ENCODE results near the gene CRYBG1.

The CRYBG1 gene

DNA sequence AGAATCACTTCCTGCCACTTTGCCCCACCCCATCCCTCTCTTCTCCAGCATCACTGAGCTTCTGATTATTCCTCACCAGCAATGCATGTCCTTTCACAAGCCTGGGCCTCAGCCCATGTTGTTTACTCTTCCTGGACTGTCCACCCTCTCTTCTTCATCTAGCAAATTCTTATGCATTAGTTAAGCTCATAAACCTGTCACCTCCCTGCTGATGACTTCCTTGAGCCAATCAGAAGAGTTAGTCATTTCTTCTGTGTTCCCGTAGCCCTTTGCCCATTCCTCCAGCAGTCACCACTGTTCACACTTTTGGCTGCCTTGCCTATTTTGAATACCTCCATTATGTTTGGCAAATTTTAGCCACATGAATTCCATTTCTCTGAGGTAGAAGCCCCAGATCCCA, 4.1 kb upstream of the CRYBG1 start:
- peaks cover 7% of the 10 kb centered on the region for H3K9me3 Mint-ChIP-seq
- H3K27ac Mint-ChIP-seq, result no peak overlapping the region
- peaks cover 4% of the 10 kb centered on the region for H3K4me1 Mint-ChIP-seq
- TF ChIP-seq, protein P1, sequence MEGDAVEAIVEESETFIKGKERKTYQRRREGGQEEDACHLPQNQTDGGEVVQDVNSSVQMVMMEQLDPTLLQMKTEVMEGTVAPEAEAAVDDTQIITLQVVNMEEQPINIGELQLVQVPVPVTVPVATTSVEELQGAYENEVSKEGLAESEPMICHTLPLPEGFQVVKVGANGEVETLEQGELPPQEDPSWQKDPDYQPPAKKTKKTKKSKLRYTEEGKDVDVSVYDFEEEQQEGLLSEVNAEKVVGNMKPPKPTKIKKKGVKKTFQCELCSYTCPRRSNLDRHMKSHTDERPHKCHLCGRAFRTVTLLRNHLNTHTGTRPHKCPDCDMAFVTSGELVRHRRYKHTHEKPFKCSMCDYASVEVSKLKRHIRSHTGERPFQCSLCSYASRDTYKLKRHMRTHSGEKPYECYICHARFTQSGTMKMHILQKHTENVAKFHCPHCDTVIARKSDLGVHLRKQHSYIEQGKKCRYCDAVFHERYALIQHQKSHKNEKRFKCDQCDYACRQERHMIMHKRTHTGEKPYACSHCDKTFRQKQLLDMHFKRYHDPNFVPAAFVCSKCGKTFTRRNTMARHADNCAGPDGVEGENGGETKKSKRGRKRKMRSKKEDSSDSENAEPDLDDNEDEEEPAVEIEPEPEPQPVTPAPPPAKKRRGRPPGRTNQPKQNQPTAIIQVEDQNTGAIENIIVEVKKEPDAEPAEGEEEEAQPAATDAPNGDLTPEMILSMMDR (IDR thresholded peaks at IDR 0.05; ENCODE audit: unreplicated experiment in 3 of 3), result no peak
- H3K36me3 Mint-ChIP-seq (ENCODE audit: low read depth), result no peaks in the 10 kb centered on the region
- H3K27me3 Mint-ChIP-seq (ENCODE audit: low read depth), result peaks cover 57% of the 10 kb centered on the region
- no peak overlapping the region for H3K4me3 Mint-ChIP-seq

DNA sequence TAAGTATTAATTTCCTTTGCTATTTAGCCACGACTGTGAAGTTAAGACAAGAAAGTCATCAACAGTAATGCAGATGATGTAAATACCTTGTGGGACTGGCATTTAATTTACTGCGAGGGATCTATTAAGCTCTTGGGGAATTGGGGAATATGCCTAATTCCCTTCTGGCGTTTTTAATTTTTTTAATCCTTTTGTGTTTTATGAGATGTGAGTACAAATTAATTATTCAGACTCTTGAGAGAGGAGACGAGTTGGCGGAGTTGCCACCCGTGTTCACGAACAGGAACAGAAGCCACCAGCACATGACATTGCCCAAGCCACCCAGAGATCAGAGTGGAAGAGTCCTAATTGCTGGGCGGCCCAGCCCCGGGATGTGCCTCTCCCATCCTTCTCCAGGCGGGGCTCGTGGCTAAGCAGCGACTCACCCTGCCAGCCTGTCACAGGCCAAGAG, 533 bp upstream of the CRYBG1 start:
- TF ChIP-seq, protein P1 (IDR thresholded peaks at IDR 0.05; ENCODE audit: unreplicated experiment in 3 of 3), result no peak
- Mint-ChIP-seq H3K36me3 (ENCODE audit: low read depth) (no peaks in the 10 kb centered on the region), H3K27ac (no peak overlapping the region), H3K4me3 (peak overlapping the region; percentile 78 to 85 (median 83)), H3K9me3 (no peaks in the 10 kb centered on the region), H3K27me3 (ENCODE audit: low read depth) (peaks cover 71% of the 10 kb centered on the region), H3K4me1 (peaks cover 4% of the 10 kb centered on the region)

DNA sequence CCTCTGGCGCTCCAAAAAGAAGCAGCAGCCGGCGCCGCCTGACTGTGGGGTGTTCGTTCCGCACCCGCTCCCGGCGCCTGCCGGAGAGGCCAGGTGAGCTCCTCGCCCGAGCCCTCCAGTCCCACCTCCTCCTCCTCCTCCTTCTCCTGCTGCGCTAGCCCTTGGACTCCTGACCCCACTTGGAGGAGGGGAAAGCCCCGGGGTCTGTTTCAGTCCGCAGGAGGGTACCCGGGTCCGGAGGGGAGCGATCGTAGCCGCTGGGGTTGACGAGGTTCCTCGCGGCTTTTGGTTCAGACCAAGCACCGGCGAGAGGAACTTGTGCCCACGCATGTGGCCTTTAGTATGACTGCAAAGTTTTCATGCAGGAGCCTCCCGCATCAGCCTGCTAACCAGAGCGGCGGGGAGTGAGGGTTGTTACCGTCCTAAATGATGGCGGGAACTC, 493 bp downstream of the CRYBG1 start:
- Mint-ChIP-seq H3K9me3 (no peaks in the 10 kb centered on the region), H3K27me3 (ENCODE audit: low read depth) (peaks cover 70% of the 10 kb centered on the region), H3K27ac (no peak overlapping the region), H3K4me1 (peaks cover 4% of the 10 kb centered on the region), H3K36me3 (ENCODE audit: low read depth) (no peaks in the 10 kb centered on the region), H3K4me3 (peak overlapping the region; percentile 82 to 86 (median 84))
- TF ChIP-seq, protein P1 (IDR thresholded peaks at IDR 0.05; ENCODE audit: unreplicated experiment in 3 of 3), result no peak

DNA sequence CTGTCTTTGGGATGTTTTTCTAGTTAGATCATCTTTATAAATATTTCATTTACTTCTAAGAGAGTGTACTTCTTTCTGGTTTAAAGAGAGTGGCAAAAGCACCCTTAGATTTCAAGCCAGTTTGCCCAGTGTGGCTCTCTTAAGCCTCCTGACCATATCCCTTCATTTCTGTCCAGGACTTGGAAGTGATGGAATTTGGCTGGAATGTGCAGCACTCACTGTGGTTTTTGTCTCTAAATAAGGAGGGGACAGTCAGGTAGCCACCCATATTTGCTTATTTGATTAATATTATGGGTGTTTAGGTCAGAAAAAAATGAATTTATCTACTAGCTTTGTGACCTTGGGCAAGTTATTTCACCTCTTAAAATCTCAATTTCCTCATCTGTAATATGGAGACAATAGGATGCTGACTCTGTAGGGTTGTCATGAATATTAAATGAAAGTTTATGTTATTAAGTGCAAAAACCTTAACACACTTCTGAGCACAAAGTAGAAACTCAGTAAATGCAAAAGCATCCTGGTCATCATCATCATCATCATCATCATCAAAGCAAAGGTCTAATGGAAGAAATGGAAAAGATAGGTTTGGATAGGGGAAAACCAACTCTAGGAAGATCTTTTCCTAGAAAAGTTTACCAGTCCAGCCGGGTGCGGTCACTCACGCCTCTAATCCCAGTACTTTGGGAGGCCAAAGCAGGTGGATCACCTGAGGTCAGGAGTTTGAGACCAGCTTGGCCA, 3.1 kb downstream of the CRYBG1 start:
- Mint-ChIP-seq H3K4me1 (peaks cover 4% of the 10 kb centered on the region), H3K27ac (no peak overlapping the region), H3K36me3 (ENCODE audit: low read depth) (no peaks in the 10 kb centered on the region), H3K27me3 (ENCODE audit: low read depth) (peaks cover 53% of the 10 kb centered on the region), H3K4me3 (no peak overlapping the region), H3K9me3 (no peaks in the 10 kb centered on the region)
- TF ChIP-seq, protein P1 (IDR thresholded peaks at IDR 0.05; ENCODE audit: unreplicated experiment in 3 of 3), result no peak

DNA sequence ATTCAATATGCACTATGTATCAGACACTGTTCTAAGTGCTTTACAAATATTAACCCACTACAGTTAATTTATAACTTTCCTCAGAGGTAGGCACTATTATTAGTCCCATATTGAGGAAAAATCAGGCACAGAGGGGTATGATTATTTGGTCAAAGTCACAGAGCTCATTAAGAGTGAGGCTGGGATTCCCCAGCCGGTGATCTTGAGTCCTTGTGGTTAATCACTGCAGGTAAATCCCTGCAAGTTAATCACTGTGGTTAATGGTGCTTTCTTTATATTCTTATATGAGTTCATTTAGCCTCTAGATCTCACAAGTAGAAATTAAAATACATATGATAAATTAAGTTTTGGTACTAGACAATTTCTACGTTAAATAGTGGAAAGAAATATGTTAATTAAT, 9.2 kb downstream of the CRYBG1 start:
- TF ChIP-seq, protein P1 (IDR thresholded peaks at IDR 0.05; ENCODE audit: unreplicated experiment in 3 of 3), result no peak
- Mint-ChIP-seq H3K36me3 (ENCODE audit: low read depth) (no peaks in the 10 kb centered on the region), H3K9me3 (no peaks in the 10 kb centered on the region), H3K27me3 (ENCODE audit: low read depth) (peaks cover 11% of the 10 kb centered on the region), H3K4me1 (no peaks in the 10 kb centered on the region), H3K27ac (no peak overlapping the region), H3K4me3 (no peak overlapping the region)

DNA sequence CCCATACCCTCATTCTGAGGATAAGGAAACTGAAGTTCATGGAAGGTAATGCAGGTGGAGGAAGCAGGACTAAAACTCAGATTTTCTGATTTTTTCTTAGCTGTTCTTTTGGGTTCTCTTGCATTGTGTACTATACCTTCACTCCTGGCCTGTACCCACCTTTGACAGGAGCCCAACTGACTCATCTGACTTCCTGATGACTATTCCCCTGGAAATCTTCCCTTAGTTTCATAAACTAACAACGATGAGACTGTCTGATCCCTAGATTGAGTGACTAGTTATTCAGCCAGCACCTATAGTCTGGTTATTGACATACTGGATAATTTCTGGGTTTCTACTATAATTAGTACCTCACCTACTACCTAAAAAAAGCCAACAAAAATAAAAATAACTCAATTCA, 10.1 kb downstream of the CRYBG1 start:
- Mint-ChIP-seq H3K4me3 (no peak overlapping the region), H3K4me1 (no peaks in the 10 kb centered on the region), H3K9me3 (no peaks in the 10 kb centered on the region), H3K27me3 (ENCODE audit: low read depth) (peaks cover 9% of the 10 kb centered on the region), H3K27ac (no peak overlapping the region), H3K36me3 (ENCODE audit: low read depth) (no peaks in the 10 kb centered on the region)
- TF ChIP-seq, protein P1 (IDR thresholded peaks at IDR 0.05; ENCODE audit: unreplicated experiment in 3 of 3), result no peak

Data from nephron (organoid).